HG03095 (cell line): Measurements from ENCODE around the gene CACNG5.

Experiments
- ATAC-seq: cut with Tn5 transposase; IDR thresholded peaks from one replicate; pipeline ENCODE4 v1.9.1; 2021; ENCODE audit warnings: moderate library complexity; ENCODE audit not compliant: unreplicated experiment

Gene CACNG5

DNA sequence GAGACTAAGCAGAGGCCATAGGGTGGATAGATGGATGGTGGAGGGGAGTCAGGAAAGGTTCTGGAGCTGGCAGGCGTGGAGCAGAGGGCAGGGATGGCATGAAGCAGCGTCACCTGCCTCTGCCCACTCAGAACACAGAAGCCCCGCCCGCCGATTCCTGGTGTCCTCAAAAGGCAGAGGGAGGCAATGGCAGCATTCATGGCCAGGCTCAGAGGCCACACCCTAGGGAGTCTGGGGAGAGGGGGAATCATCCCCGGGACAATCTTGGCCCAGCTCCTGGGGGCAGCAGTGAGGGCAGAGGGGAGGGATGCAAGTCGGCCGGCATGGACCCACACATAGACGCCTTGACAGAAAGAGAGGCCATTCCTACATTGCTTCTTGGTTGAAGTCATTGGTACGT, 68.9 kb downstream of the CACNG5 start:
- no peak for ATAC-seq

DNA sequence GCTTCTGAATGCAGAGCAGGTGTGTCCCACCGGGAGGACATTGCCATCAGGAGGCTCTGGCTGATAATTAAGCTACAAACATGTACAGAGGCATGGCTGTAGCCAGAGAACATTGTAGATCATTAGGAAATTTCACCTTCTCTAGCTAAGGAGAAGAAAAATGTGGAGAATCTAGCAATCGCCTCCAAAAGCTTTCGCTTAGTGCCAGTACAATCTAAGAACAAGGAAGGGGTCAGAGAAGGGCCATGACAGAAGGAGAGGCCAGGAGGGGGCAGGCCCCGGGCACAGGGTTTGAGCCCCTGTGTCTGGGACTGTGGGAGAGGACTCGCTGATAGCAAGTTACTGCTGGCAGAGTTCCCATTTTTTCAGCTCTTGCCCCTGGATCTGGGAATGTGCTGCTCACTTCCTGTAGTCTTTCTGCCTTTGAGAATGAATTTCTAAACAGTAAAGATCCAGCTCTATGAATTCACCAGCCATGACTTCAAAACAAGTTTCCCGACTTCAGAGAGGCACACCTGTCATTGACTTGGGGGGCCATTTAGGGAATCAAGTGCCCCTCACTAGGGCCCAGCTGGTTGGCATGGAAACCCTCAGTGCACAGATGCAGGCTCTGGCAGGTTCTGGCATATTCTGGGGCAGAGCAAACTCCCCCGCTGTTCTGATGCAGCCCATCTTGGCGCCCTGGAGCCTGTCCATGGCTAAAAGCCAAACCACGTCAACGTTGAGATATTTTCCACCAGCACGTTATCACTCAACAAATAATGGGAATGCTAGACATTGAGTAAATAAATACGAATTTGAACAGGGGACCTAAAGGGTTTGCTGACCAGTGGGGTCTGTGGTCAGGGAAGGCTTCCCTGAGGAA, 70.1 kb downstream of the CACNG5 start:
- ATAC-seq, result no peak

- no peak for ATAC-seq
These were observed 71.7 kb downstream of the CACNG5 start for GRCh38 chr17:66906321-66907278.

DNA sequence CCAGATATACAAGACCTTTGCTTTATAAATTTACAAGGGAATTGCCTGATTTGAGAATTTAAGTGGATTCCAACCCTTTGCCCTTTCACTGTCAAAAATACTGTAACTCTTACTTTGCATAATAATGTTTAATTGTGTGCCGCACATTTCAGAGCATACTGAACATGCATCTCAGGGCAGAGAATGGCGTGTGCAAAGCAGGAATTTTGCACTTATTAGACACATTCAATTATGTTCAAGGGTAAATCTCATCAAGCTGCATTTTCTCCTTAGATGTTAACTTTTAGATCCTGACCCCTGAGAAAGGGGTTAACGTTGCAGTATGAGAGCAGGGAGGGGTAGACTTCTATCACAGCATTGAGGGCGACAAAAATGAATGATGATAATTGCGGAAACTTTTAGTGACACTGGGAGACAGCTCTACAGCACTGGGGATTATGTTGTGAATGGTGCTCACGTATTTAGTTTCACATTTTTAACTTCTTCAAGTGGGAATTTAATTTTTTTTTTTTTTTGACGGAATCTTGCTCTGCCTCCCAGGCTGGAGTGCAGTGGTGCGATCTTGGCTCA, 75.0 kb downstream of the CACNG5 start:
- no peak for ATAC-seq

- ATAC-seq, result no peak
These were observed 75.9 kb downstream of the CACNG5 start for GRCh38 chr17:66910651-66911285.

GRCh38 chr17:66915204-66915611, 80.3 kb downstream of the CACNG5 start:
- no peak for ATAC-seq

DNA sequence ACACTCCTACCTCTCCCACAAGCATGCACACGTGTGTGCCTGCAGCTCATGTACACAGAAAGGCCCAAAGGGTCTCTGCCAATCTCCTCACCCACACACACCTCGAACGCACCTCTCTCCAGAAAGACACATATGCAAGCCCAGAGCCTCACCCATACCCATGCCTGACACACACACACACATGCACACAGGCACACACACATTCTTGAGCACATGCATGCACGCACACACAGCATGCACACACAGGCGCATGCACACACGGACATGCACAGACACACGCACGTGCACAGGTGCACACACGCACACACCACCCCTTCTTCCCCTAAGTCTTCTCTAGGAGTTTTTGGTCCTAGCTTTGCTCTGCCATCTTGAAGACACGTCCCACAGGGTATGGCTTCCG, 80.9 kb downstream of the CACNG5 start:
- no peak for ATAC-seq

- no peak for ATAC-seq
These were observed 82.0 kb downstream of the CACNG5 start for GRCh38 chr17:66916946-66917345.

DNA sequence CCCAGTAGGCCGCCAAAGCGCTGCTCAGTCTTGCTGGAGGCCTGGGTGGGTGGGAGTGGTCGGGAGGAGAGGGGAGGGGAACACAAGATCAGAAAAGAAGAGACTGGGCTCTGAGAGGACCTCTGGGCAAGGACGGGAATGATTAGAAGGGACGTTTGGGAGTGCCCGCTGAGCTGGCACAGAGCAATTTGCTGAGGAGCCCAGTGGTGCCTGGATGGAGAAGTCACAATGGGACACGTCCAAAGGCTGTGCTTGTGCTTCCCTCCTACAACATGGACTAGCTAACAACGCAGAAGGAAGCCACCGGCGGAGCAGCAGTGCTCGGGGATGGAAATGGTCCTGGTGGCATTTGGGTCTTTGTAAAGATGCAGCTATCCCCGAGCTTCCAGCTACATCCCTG, 84.0 kb downstream of the CACNG5 start:
- no peak for ATAC-seq

GRCh38 chr17:66920435-66920834, 85.5 kb downstream of the CACNG5 start:
- no peak for ATAC-seq

GRCh38 chr17:66920950-66921349, 86.0 kb downstream of the CACNG5 start:
- ATAC-seq, result no peak

DNA sequence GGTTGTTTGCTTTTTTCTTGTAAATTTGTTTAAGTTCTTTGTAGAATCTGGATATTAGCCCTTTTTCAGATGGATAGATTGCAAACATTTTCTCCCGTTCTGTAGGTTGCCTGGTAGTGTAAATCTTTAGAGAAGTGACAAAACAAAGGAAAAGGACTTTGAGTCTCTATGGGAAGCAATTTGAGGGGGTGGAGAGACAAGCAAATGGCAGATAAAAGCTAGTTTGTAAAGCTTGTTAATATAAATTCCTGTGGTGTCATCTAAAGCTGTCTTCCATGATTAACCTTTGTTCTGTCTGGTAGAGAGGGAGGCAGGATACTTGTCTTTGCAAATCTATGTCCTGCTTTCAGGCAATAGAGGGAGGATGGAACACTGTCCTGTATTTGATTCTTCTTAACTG, 89.0 kb downstream of the CACNG5 start:
- ATAC-seq, result no peak

- no peak for ATAC-seq
These were observed 91.0 kb downstream of the CACNG5 start for GRCh38 chr17:66925811-66926500.

DNA sequence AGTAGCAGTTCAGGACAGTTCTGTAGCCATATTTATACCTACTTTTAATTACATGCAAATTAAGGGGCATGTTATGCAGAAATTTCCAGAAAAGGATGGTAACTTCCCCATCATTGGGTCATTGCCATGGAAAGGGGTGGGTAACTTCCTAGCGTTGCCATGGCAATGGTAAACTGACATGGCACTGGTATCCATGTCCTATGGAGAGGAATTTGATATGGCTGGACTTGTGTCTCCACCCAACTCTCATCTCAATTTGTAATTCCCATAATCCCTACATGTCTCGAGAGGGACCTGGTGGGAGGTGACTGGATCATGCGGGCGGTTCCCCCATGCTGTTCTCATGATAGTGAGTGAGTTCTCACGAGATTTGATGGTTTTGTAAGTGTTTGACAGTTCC, 94.0 kb downstream of the CACNG5 start:
- ATAC-seq, result no peak

- ATAC-seq, result no peak
These were observed 94.7 kb downstream of the CACNG5 start for GRCh38 chr17:66929591-66929990.

DNA sequence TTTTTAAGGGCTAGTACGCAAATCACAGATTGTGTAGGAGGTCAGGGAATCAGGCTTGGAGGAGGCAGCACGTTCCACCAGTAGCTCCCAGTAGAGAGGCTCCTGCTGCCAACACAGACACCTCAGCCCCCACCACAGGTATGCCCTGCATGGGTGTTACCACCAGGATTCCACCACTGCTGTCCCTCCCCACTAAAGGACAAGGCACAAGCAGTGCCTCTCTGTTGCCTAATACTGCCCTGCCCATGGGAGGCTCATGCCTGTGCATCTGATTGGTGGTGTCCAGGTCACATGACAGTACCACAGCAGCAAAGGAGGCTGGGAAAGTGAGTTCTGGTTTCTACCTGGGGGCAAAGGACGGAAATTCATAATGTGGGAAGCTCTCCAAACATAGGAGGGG, 96.0 kb downstream of the CACNG5 start:
- no peak for ATAC-seq

GRCh38 chr17:66932311-66932710, 97.4 kb downstream of the CACNG5 start:
- no peak for ATAC-seq

- no peak for ATAC-seq
These were observed 99.1 kb downstream of the CACNG5 start for GRCh38 chr17:66934040-66934439.
